Activated naive CD8-positive, alpha-beta T cell treated with anti-CD3 and anti-CD28 coated beads for 36 hours (primary cell): ENCODE measurements around the gene STK40. TPM values are rescaled to one million over a fixed set of nuclear protein-coding genes. Genes with fewer than 3 reads are reported as not detected.

ENCODE experiments used
- DNase-seq: peaks from one replicate; pipeline ENCODE4 v3.0.0; 2021
- H3K27ac Mint-ChIP-seq: one replicate; pipeline ENCODE4 v1.8.0; 2022; ENCODE audit warnings: mild to moderate bottlenecking, moderate library complexity, mixed read lengths
- H3K27me3 Mint-ChIP-seq: one replicate; pipeline ENCODE4 v1.8.0; 2022; ENCODE audit warnings: mild to moderate bottlenecking, mixed read lengths
- H3K36me3 Mint-ChIP-seq: one replicate; pipeline ENCODE4 v1.8.0; 2021; ENCODE audit warnings: mild to moderate bottlenecking, mixed read lengths
- H3K4me1 Mint-ChIP-seq: one replicate; pipeline ENCODE4 v1.8.0; 2021; ENCODE audit warnings: mixed read lengths
- H3K4me3 Mint-ChIP-seq: one replicate; pipeline ENCODE4 v1.8.0; 2022; ENCODE audit warnings: mild to moderate bottlenecking, moderate library complexity, mixed read lengths
- H3K9me3 Mint-ChIP-seq: one replicate; pipeline ENCODE4 v1.8.0; 2022; ENCODE audit warnings: mixed read lengths
- total RNA-seq, 2 experiments: library from RNA; stranded (reverse); gene quantifications; one replicate each; pipeline ENCODE4 v1.2.3, GENCODE V29; 2021

The STK40 gene
- total RNA-seq, 2 experiments from 2014 or later, result 43.1 to 51.5 TPM

DNA sequence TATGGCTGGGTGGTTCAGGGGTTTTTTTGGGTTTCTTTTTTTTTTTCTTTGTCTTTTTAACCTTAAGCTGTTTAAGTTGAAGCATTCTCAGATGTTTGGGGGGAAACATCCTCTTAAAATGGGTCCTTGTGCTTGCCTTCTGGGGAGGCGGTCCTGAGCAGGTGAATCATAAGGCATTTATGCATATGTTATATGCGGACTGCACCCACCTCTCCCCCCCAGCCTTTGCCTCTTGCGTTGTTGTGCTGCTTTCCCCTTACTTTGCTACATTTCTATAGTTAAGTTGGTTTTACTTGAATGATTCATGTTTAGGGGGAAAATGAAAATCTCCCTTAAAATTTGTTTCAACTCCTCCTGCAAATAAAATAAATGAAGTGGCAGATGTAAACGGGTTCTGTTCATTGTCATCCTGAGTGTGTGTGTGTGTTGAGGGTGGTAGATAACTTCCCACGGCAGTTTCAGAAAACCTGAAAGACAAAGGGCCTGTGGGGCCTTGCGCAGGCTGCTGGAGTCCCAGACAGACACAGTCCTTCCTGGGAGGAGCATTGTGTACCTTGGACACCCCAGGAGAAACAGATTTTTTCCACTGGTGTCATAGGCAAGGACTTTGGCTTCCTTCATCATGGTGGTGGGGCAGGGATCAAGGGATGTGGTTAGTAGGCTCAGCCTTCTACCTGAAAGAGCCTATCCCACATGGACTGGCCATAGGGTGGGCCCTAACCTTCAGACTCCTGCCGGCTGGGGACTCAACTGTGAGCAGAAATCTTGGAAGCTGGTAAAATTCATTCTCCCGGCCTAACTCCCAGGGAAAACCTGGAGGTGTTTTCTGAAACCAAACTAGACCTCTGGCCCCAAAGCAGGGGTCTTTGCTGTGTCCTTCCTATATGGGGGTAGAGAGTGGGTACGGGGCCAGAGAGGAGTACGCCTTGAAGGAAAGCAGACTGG lies 80.5 kb downstream of the STK40 start:
- Mint-ChIP-seq H3K36me3 (peaks cover 45% of the 10 kb centered on the region), H3K27me3 (no peaks in the 10 kb centered on the region), H3K27ac (peak overlapping the region; percentile 86), H3K4me1 (peaks cover 47% of the 10 kb centered on the region), H3K9me3 (no peaks in the 10 kb centered on the region), H3K4me3 (peak overlapping the region; percentile 45)
- DNase-seq, result no peak

GRCh38 chr1:36304521-36304920 lies 81.2 kb downstream of the STK40 start:
- H3K4me1 Mint-ChIP-seq, result peaks cover 54% of the 10 kb centered on the region
- DNase-seq, result no peak
- no peaks in the 10 kb centered on the region for H3K9me3 Mint-ChIP-seq
- H3K36me3 Mint-ChIP-seq, result peaks cover 50% of the 10 kb centered on the region
- H3K27ac Mint-ChIP-seq, result peak overlapping the region; percentile 74
- H3K4me3 Mint-ChIP-seq, result peak overlapping the region; percentile 10
- H3K27me3 Mint-ChIP-seq, result no peaks in the 10 kb centered on the region

DNA sequence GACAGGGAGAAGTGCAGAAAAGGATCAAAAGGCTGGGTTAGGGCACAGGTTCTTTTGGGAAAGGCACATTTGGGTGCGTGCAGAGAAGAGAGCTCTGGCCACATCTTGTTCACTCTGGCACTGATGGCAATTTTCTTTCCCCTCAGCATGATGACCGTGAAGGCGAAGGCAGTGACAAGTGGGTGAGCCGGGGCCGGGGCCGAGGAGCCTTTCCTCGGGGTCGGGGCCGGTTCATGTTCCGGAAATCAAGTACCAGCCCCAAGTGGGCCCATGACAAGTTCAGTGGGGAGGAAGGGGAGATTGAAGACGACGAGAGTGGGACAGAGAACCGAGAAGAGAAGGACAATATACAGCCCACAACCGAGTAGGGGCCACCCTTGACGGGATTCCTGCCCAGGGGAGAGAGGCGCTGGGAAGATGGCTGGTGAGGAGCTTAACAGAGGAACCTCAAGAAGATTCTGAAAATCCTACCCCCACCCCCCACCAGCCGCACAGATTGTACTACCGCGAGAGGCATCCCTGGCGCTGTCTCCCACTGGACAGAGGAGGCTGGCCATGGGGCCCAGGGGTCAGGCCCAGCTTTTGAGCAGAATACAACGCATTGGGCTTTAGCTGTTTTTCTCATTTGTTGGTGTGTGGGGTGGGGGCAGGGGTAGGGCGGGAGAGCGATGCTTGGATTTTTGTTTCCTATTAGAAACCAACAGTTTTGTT lies 81.9 kb downstream of the STK40 start:
- H3K27me3 Mint-ChIP-seq, result no peaks in the 10 kb centered on the region
- H3K4me1 Mint-ChIP-seq, result peaks cover 59% of the 10 kb centered on the region
- no peak for DNase-seq
- peaks cover 51% of the 10 kb centered on the region for H3K36me3 Mint-ChIP-seq
- no peak overlapping the region for H3K4me3 Mint-ChIP-seq
- H3K27ac Mint-ChIP-seq, result peak overlapping the region; percentile 74
- H3K9me3 Mint-ChIP-seq, result no peaks in the 10 kb centered on the region

- peaks cover 49% of the 10 kb centered on the region for H3K36me3 Mint-ChIP-seq
- peaks cover 60% of the 10 kb centered on the region for H3K4me1 Mint-ChIP-seq
- no peaks in the 10 kb centered on the region for H3K9me3 Mint-ChIP-seq
- H3K4me3 Mint-ChIP-seq, result no peak overlapping the region
- no peak for DNase-seq
- peak overlapping the region; percentile 74 for H3K27ac Mint-ChIP-seq
- H3K27me3 Mint-ChIP-seq, result no peaks in the 10 kb centered on the region
These were observed 82.5 kb downstream of the STK40 start for GRCh38 chr1:36303244-36303643.

GRCh38 chr1:36301220-36301619 lies 84.5 kb downstream of the STK40 start:
- Mint-ChIP-seq H3K27ac (peak overlapping the region; percentile 87), H3K4me1 (peaks cover 53% of the 10 kb centered on the region), H3K9me3 (no peaks in the 10 kb centered on the region), H3K4me3 (no peak overlapping the region), H3K36me3 (peaks cover 43% of the 10 kb centered on the region), H3K27me3 (no peaks in the 10 kb centered on the region)
- DNase-seq, result no peak

- DNase-seq, result no peak
- no peaks in the 10 kb centered on the region for H3K27me3 Mint-ChIP-seq
- peaks cover 48% of the 10 kb centered on the region for H3K4me1 Mint-ChIP-seq
- no peak overlapping the region for H3K4me3 Mint-ChIP-seq
- peak overlapping the region; percentile 87 for H3K27ac Mint-ChIP-seq
- peaks cover 44% of the 10 kb centered on the region for H3K36me3 Mint-ChIP-seq
- H3K9me3 Mint-ChIP-seq, result no peaks in the 10 kb centered on the region
These were observed 85.2 kb downstream of the STK40 start for GRCh38 chr1:36300526-36300925.

DNA sequence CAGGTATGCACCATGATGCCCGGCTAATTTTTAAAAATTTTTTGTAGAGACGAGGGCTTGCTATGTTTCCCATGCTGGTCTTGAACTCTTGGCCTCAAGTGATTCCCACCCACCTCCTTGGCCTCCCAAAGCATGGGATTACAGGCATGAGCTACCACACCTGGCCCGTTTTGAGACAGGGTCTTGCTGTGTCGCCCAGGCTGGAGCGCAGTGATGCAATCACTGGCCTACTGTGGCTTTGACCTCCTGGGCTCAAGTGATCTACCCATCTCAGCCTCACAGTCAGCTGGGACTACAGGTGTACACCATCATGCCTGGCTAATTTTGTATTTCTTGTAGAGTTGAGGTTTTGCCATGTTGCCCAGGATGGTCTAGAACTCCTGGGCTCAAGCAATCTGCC lies 87.1 kb downstream of the STK40 start:
- Mint-ChIP-seq H3K27me3 (no peaks in the 10 kb centered on the region), H3K9me3 (no peaks in the 10 kb centered on the region), H3K4me3 (no peak overlapping the region), H3K4me1 (peaks cover 35% of the 10 kb centered on the region), H3K27ac (peak overlapping the region; percentile 54), H3K36me3 (peaks cover 41% of the 10 kb centered on the region)
- DNase-seq, result no peak

DNA sequence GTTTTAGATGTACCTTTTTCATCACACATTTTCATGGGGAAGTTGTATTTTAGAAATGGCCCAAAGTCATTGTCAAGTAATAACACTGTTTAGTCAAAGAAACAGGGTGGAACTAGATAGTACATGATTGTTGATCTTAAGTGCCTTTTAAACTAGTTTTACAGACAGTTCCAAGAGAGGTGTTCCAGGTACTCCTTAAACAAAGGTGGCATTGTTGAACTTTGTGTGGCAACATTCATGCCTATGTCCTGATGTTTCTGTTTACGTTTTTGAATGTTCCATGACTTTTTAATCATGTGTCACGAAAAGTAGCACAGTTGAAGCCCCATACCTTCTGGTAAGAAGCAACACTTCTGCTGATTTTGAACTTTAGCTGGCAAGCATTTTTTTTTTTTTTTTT lies 88.7 kb downstream of the STK40 start:
- no peak for DNase-seq
- Mint-ChIP-seq H3K27ac (no peak overlapping the region), H3K4me3 (no peak overlapping the region), H3K4me1 (peaks cover 25% of the 10 kb centered on the region), H3K9me3 (no peaks in the 10 kb centered on the region), H3K36me3 (peaks cover 38% of the 10 kb centered on the region), H3K27me3 (no peaks in the 10 kb centered on the region)

- Mint-ChIP-seq H3K36me3 (peaks cover 35% of the 10 kb centered on the region), H3K27me3 (no peaks in the 10 kb centered on the region), H3K4me1 (peaks cover 14% of the 10 kb centered on the region), H3K9me3 (no peaks in the 10 kb centered on the region), H3K27ac (no peak overlapping the region), H3K4me3 (no peak overlapping the region)
- DNase-seq, result no peak
These were observed 90.3 kb downstream of the STK40 start for GRCh38 chr1:36295390-36295789.

Other genes with a start within 250 kb of the STK40 start
- 10 to 100 TPM; 58.0 to 59.4 TPM for gene TRAPPC3, start 236.4 kb downstream of the STK40 start, total RNA-seq
- 100 to 1,000 TPM; 158 to 168 TPM for gene MAP7D1, start 229.8 kb downstream of the STK40 start, total RNA-seq
- gene THRAP3, start 161.5 kb downstream of the STK40 start, total RNA-seq, result 100 to 1,000 TPM; 159 TPM
- 1 to 10 TPM; 9.3 to 9.4 TPM for gene SH3D21, start 79.6 kb downstream of the STK40 start, total RNA-seq
- 1 to 10 TPM; 5.3 to 6.3 TPM for gene EVA1B, start 62.3 kb downstream of the STK40 start, total RNA-seq
- 10 to 100 TPM; 64.1 to 66.8 TPM for gene LSM10, start 12.0 kb upstream of the STK40 start, total RNA-seq
- 1 to 10 TPM; 2.4 to 2.7 TPM for gene OSCP1, start 64.5 kb upstream of the STK40 start, total RNA-seq
- 100 to 1,000 TPM; 137 to 149 TPM for gene MRPS15, start 78.5 kb upstream of the STK40 start, total RNA-seq
- under 1 TPM; 0.04 to 0.06 TPM for gene CSF3R, start 97.0 kb upstream of the STK40 start, total RNA-seq